Esophagus squamous epithelium (tissue), 5 donors: ENCODE results near the gene FGF4. TPM values are rescaled to one million over a fixed set of nuclear protein-coding genes. Genes with fewer than 3 reads are reported as not detected.

Experiments
- DNase-seq: peaks from one replicate; lab custom pipeline; 2025; lab: John Stamatoyannopoulos, UW
- H3K27ac ChIP-seq, 4 donors: fragments of 200-600 bp; sonication (generic); one replicate each; pipeline ENCODE4 v1.5.1; 2016 to 2019; ENCODE audit warnings: mild to moderate bottlenecking in 1 of 4
- H3K27me3 ChIP-seq, 4 donors: fragments of 200-600 bp; sonication (generic); 1 replicate in 3 of 4; 2 replicates in 1 of 4; pipeline versions ENCODE4 v1.5.1 to v1.6.0; 2017 to 2021; ENCODE audit warnings: antibody characterized with exemption in 1 of 4
- H3K36me3 ChIP-seq, 3 donors: fragments of 200-600 bp; sonication (generic); one replicate each; pipeline ENCODE4 v1.5.1; 2016 to 2019
- H3K4me1 ChIP-seq, 3 donors: fragments of 200-600 bp; sonication (generic); one replicate each; pipeline ENCODE4 v1.5.1; 2017 to 2019
- H3K4me3 ChIP-seq, 4 donors: fragments of 200-600 bp; sonication (generic); 1 replicate in 3 of 4; 2 replicates in 1 of 4; pipeline ENCODE4 v1.5.1; 2016 to 2019; ENCODE audit warnings: mild to moderate bottlenecking in 2 of 4, moderate library complexity in 1 of 4
- H3K9me3 ChIP-seq, 3 donors: fragments of 200-600 bp; sonication (generic); one replicate each; pipeline ENCODE4 v1.5.1; 2016 to 2019
- CTCF ChIP-seq, 6 experiments: fragments of 450-650 bp in 4 of 6; fragments of 200-600 bp in 2 of 6; sonication (generic) in 2 of 6; IDR thresholded peaks; one replicate each; pipeline ENCODE4 v1.5.1; 2016 to 2019; ENCODE audit warnings: antibody characterized with exemption in 6 of 6, mild to moderate bottlenecking in 4 of 6, moderate library complexity in 4 of 6
- POLR2A ChIP-seq, 4 donors: fragments of 450-650 bp; IDR thresholded peaks; one replicate each; pipeline ENCODE4 v1.6.1; 2017; ENCODE audit warnings: antibody characterized with exemption in 4 of 4, mild to moderate bottlenecking in 4 of 4, moderate library complexity in 3 of 4
- WGBS, 2 donors: methylation state at CpG; one replicate each; pipeline ENCODE4 v1.1.5; 2018; 5-methylcytosine and 5-hydroxymethylcytosine counted together
- intact Hi-C: fragments of 100-400 bp; cut with DNase I; formaldehyde crosslinking; loops from one replicate; pipeline ENCODE4 v1.15.0; 2022
- total RNA-seq, 4 donors: library from RNA; depleted of rRNA; stranded (reverse); fragments of >200 nt; gene quantifications; one replicate each; pipeline ENCODE4 v1.1.0, GENCODE V29; 2016
- donor health status: DM: yes; HTN: yes; CAD: no.

The FGF4 gene
- total RNA-seq, 4 donors from 2014 or later: not detected

- 21 to 60% methylated on average over 1 to 2 of the region's 4 CpGs for WGBS, 2 donors
- Histone ChIP-seq H3K27me3 (peaks cover 0 to 66% (median 0%) of the 10 kb centered on the region in 4 donors), H3K4me1 (no peaks in the 10 kb centered on the region)
Measured at GRCh38 chr11:69760319-69760718, 14.8 kb downstream of the FGF4 start.

GRCh38 chr11:69752890-69753289, 22.3 kb downstream of the FGF4 start:
- TF ChIP-seq POLR2A (IDR thresholded peaks at IDR 0.05): no peak
- no peak for TF ChIP-seq CTCF (IDR thresholded peaks at IDR 0.05)
- H3K4me3 ChIP-seq: no peak overlapping the region
- H3K27me3 ChIP-seq: peaks cover 0 to 46% (median 0%) of the 10 kb centered on the region in 4 donors
- H3K27ac ChIP-seq: no peak overlapping the region
- H3K9me3 ChIP-seq: peaks cover 0 to 4% (median 0%) of the 10 kb centered on the region in 3 donors
- intact Hi-C loops: no loop called here
- H3K36me3 ChIP-seq: no peaks in the 10 kb centered on the region
- WGBS, 2 donors: 22% methylated on average over 3 of the region's 4 CpGs; no CpG with 5 or more reads in 1 of the 2 donors
- H3K4me1 ChIP-seq: no peaks in the 10 kb centered on the region
- DNase-seq: no peak

More at GRCh38 chr11:69760319-69760718, 14.8 kb downstream of the FGF4 start:
- Histone ChIP-seq H3K4me3 (no peak overlapping the region), H3K9me3 (peaks cover 0 to 10% (median 4%) of the 10 kb centered on the region in 3 donors), H3K36me3 (no peaks in the 10 kb centered on the region), H3K27ac (no peak overlapping the region)
- TF ChIP-seq CTCF (IDR thresholded peaks at IDR 0.05): no peak
- TF ChIP-seq POLR2A (IDR thresholded peaks at IDR 0.05): no peak
- intact Hi-C loops: no loop called here
- DNase-seq: no peak

GRCh38 chr11:69750875-69751597, 24.1 kb downstream of the FGF4 start:
- H3K4me1 ChIP-seq: no peaks in the 10 kb centered on the region
- H3K27ac ChIP-seq: no peak overlapping the region
- intact Hi-C loops: no loop called here
- H3K36me3 ChIP-seq: no peaks in the 10 kb centered on the region
- no peak for DNase-seq
- no peak for TF ChIP-seq CTCF (IDR thresholded peaks at IDR 0.05)
- TF ChIP-seq POLR2A (IDR thresholded peaks at IDR 0.05): no peak
- WGBS, 2 donors: 61 to 66% methylated on average over 7 to 8 of the region's 11 CpGs
- H3K9me3 ChIP-seq: peaks cover 0 to 3% (median 0%) of the 10 kb centered on the region in 3 donors
- peaks cover 0 to 58% (median 0%) of the 10 kb centered on the region in 4 donors for H3K27me3 ChIP-seq
- H3K4me3 ChIP-seq: no peak overlapping the region

- no peaks in the 10 kb centered on the region for H3K36me3 ChIP-seq
- 45 to 78% methylated on average over 4 to 5 of the region's 11 CpGs for WGBS, 2 donors
- H3K27ac ChIP-seq: no peak overlapping the region
- H3K4me3 ChIP-seq: no peak overlapping the region
- intact Hi-C loops: no loop called here
- no peak for TF ChIP-seq POLR2A (IDR thresholded peaks at IDR 0.05)
- no peak for TF ChIP-seq CTCF (IDR thresholded peaks at IDR 0.05)
- H3K4me1 ChIP-seq: no peaks in the 10 kb centered on the region
- no peak for DNase-seq
- peaks cover 0 to 66% (median 0%) of the 10 kb centered on the region in 4 donors for H3K27me3 ChIP-seq
- no peaks in the 10 kb centered on the region for H3K9me3 ChIP-seq
Measured at GRCh38 chr11:69750108-69750850, 24.9 kb downstream of the FGF4 start.

GRCh38 chr11:69748637-69749036, 26.5 kb downstream of the FGF4 start:
- H3K4me3 ChIP-seq: no peak overlapping the region
- TF ChIP-seq POLR2A (IDR thresholded peaks at IDR 0.05): no peak
- no peak for TF ChIP-seq CTCF (IDR thresholded peaks at IDR 0.05)
- H3K9me3 ChIP-seq: no peaks in the 10 kb centered on the region
- H3K36me3 ChIP-seq: no peaks in the 10 kb centered on the region
- 90 to 92% methylated on average over 2 to 4 of the region's 11 CpGs for WGBS, 2 donors
- no peaks in the 10 kb centered on the region for H3K4me1 ChIP-seq
- DNase-seq: no peak
- no peak overlapping the region for H3K27ac ChIP-seq
- peaks cover 0 to 68% (median 0%) of the 10 kb centered on the region in 4 donors for H3K27me3 ChIP-seq
- intact Hi-C loops: no loop called here
